ENCODE measurements around the gene BEST4. TPM values are rescaled to one million over a fixed set of nuclear protein-coding genes. Genes with fewer than 3 reads are reported as not detected.
"Not testable (repeated sequence)": the region's sequence is repeated elsewhere in the genome, so short reads cannot be mapped to it uniquely, and the experiment has no call there.

BEST4 gene
- total RNA-seq (2014; rRNA removed; shearing (Covaris generic)) = 0.05 TPM in 1 of 2 replicates, not detected in the other

- no peak for DNase-seq (ENCODE audit: low spot score)
Measured at GRCh38 chr1:44788120-44788860, at the start of gene BEST4. Gene BEST4, minus strand, starts transcription at chr1:44788170. Its CDS starts 465 bp downstream, at chr1:44787705.

- peak; percentile 76 for DNase-seq (ENCODE audit: low spot score)
Measured at GRCh38 chr1:44835738-44836675, 48.0 kb upstream of the BEST4 start.

GRCh38 chr1:44834328-44834727 lies 46.4 kb upstream of the BEST4 start:
- no peak for DNase-seq (ENCODE audit: low spot score)

- no peak for DNase-seq (ENCODE audit: low spot score)
Measured at GRCh38 chr1:44832056-44832705, 44.2 kb upstream of the BEST4 start.

GRCh38 chr1:44831516-44831915 lies 43.5 kb upstream of the BEST4 start:
- no peak for DNase-seq (ENCODE audit: low spot score)

- no peak for DNase-seq (ENCODE audit: low spot score)
Measured at GRCh38 chr1:44830900-44831304, 42.9 kb upstream of the BEST4 start.

DNA sequence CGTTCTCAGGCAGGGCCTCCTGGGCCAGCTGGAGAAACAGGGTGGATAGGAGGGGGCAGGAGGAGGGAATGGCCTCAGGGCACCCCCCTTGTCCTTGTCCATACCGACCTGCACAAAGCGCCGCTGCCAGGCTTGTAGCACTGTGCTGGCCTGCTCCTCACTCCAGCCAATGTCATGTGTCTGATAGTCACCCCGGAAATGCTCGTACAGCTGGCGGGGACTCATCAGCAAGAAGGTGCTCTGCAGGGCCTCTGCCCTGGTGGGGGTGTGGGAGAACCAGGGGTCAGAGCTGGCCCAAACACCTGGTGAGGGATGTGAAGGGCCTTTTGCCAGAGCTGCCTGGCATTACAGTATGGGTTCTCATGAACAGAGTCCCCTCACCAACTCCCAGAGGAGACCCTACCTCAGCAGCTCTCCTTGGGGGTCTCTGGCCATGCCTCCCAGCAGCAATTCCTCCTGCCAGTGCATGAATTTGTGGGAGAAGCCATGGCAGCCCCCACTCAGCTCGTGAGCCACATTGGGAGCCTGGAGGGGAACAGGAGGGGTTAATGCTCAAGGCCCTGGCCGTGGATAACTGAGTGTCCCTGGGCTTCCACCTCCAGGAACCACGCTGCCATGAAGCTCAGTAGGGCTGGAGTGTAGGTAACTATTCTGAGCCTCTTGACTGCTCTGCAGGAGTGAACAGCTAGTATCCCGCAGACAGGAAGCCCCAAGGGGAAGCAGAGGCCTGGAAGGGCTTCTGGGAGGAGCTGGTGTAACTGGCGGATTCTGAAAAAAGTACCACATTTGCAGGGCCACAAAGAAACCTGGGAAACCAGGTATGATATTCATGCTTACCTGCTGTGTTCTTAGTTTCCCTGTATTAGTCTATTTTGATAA lies 41.8 kb upstream of the BEST4 start:
- no peak for DNase-seq (ENCODE audit: low spot score)

GRCh38 chr1:44828841-44829440 lies 41.0 kb upstream of the BEST4 start:
- no peak for DNase-seq (ENCODE audit: low spot score)

DNA sequence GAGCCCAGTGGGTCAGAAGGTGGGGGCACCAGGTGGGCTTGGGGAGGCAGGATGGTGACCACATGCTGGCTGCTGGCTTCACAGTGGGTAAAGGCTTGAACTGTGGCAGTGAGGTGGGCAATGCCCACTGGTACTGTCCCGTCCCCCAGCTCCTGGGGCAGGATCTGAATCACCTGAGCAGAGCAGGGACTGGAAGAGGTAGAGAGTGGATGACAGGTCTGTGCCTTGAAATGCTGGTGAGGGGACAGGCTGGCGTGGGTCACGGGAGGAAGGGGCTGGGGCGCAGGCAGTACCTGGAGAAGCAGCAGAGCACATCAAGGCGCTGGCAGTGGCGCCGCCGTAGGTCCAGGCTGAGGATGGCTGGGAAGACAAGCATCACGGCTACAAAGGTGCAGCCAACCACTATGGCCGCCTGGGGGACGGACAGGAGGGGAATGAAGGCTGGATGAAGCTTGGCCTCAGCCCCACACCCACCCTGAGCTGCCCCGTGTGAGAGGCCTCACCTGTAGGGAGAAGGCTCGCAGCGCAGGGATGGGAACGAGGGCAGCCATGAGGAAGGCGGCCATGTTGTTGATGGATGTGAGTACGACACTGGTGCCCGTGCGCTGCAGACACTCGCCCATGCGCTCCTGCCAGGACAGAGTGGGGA lies 40.2 kb upstream of the BEST4 start:
- no peak for DNase-seq (ENCODE audit: low spot score)

DNA sequence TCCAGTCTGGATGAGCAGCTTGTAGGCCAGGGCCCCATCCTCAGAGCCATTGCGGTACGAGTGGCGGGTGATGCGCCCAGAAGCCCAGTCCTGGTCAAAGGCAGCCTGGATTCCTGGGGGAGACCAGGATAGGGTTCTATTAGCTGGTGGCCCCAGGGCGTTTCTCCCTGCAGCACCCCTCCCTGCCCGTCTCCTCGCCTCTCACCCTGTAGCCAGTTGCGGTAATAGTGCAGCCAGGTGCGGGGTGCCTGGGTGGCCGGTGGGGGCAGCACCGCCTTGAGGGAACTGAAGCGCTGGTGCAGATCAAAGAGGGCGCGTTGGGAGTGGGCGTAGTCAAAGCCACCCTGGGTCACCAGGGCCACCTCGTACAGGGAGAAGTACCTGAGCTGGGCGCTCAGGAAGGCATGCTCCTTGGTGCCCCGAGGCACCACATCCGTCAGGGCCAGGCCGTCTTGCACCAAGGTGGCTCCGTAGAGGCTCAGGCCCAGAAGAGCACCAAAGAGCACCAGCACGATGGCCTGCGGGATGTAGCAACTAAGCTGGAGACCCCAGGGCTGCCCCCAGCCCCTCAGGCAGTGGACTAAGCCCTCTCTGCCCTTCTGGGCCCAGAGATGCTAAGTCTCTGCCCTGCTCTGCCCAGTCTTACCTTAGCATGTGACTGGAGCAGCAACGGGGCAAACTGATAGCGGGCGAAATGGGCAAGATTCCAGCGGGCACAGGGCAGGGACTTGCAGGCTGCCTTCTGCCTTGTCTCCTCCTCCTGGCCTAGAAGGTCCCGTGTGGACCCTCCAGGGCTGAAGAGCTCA lies 39.4 kb upstream of the BEST4 start:
- DNase-seq (ENCODE audit: low spot score) = no peak

- no peak for DNase-seq (ENCODE audit: low spot score)
Measured at GRCh38 chr1:44826375-44827196, 38.6 kb upstream of the BEST4 start.

DNA sequence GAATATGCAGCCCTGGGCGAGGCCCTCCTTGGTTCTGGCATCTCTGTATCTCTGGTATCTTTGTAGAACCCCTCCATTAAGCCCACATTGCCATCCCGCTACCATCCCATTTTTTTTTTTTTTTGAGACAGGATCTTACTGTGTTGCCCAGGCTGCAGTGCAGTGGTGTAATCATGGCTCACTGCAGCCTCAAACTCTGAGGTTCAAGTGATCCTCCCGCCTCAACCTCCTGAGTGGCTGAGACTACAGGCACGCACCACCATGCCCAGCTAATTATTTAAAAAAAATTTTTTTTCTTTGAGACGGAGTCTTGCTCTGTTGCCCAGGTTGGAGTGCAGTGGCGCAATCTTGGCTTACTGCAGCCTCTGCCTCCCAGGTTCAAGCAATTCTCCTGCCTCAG lies 36.4 kb upstream of the BEST4 start:
- DNase-seq (ENCODE audit: low spot score) = not testable (repeated sequence)

DNA sequence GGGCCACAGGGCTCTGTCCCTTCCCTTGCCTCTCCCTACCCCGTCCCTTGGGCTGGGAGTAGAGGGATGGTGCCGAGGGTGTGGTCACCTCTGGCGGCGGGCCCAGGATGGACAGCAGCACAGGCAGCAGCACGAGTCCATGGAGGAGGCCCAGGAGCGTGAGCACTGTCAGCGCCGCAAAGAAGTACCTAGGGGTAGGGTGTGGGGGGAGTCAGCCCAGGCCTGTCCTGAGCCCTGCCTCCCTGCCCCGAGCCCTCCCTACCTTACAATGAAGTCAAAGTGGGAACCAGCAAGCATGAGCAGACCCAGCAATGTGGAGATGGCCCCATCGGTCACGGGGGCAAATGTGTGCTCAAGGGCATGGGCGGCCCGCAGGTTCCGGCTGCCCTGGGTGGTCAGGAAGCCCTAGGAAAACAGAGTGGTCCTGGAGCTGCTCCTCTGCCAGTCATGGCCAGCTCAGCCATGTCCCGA lies 35.0 kb upstream of the BEST4 start:
- DNase-seq (ENCODE audit: low spot score) = no peak

- no peak for DNase-seq (ENCODE audit: low spot score)
Measured at GRCh38 chr1:44822131-44822701, 34.2 kb upstream of the BEST4 start.

DNA sequence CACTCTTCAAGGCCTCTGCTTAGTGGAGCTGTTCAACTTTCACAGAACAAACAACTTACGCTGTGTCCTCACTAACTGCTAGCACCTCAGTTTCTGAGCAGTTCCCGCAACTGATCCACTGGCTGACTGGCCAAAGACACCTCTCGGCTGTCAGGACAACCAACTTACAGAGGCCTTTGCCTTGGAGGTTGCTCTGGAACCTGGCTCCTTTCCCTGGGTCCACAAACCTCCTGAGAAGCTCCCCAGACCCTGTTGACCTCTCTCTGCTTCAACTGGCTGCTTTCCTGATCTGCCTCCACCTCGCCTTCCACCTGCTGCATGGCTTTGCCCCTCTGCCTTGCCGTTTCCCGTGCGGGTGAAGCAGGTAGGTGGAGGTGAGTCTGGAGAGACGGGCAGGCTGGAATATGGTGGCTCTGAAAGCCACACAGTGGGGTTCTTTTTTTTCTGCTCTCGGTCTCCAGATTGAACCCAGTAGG lies 33.3 kb upstream of the BEST4 start:
- no peak for DNase-seq (ENCODE audit: low spot score)

GRCh38 chr1:44820328-44821239 lies 32.6 kb upstream of the BEST4 start:
- no peak for DNase-seq (ENCODE audit: low spot score)
